ENCODE results near the gene ABHD5.

Gene ABHD5

DNA sequence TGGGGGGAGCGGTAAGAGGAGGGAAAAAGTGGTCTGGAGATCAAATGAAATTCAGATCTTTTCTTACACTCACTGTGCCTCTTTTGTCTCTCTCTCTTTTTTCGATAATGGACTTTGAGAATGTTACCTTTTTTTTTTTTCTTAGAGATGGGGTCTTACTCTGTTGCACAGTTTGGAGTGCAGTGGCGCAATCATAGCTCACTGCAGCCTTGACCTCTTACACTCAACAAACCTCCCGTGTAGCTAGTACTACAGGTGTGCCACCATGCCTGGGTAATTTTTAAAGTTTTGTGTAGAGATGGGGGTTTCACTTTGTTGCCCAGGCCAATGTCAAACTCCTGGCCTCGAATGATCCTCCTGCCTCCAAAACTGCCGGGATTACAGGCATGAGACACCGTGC, 15.6 kb downstream of the ABHD5 start:
- DNase-seq (ENCODE audit: low read depth): no peak
- H3K4me3 ChIP-seq (ENCODE audit: low read length): no peak overlapping the region
- TF ChIP-seq, protein P1, sequence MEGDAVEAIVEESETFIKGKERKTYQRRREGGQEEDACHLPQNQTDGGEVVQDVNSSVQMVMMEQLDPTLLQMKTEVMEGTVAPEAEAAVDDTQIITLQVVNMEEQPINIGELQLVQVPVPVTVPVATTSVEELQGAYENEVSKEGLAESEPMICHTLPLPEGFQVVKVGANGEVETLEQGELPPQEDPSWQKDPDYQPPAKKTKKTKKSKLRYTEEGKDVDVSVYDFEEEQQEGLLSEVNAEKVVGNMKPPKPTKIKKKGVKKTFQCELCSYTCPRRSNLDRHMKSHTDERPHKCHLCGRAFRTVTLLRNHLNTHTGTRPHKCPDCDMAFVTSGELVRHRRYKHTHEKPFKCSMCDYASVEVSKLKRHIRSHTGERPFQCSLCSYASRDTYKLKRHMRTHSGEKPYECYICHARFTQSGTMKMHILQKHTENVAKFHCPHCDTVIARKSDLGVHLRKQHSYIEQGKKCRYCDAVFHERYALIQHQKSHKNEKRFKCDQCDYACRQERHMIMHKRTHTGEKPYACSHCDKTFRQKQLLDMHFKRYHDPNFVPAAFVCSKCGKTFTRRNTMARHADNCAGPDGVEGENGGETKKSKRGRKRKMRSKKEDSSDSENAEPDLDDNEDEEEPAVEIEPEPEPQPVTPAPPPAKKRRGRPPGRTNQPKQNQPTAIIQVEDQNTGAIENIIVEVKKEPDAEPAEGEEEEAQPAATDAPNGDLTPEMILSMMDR (conservative IDR thresholded peaks at IDR 0.05; ENCODE audit: low read depth, low read length): no peak

DNA sequence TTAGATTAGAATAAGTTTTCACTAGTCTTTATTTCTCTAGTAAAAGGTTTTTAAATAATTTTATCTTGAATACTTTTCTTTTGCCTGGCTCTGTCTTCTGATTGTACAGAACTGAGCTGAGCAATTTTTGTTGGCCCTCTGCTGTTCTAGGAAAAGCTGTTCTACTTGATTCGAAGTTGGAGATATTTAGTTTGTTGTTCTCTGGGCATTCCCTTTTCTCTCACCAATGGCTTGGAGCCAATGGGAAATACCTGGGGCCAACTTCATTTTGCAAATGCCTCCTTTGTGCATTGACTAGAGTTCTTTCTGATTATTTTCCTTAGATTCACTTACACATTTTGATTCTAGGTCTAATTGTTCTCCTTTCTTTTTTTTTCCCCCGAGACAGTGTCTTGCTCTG, 16.5 kb downstream of the ABHD5 start:
- DNase-seq (ENCODE audit: low read depth): no peak

DNA sequence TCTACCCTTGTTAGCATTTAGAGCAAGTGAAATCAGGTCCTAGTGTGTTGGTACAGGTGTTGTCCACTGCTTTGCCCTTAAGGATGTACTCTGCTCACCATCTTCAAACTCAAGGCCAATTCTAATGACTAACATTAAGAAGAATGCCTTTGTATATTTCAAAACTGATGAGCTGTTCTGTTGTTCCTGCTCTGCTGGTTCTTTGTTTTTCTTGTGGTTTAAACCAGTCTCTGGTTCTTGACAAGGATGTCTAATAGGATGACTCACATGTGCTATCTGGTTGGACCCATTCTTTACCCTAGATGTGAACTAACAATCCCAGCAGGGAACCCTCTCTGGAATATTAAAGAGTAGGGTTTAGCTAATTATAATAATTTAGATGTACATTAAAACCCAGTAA, 17.3 kb downstream of the ABHD5 start:
- DNase-seq (ENCODE audit: low read depth): no peak
- TF ChIP-seq, protein P1 (conservative IDR thresholded peaks at IDR 0.05; ENCODE audit: low read depth, low read length): no peak
- H3K4me3 ChIP-seq (ENCODE audit: low read length): no peak overlapping the region

More for the DNA sequence above, 16.5 kb downstream of the ABHD5 start:
- TF ChIP-seq, protein P1 (conservative IDR thresholded peaks at IDR 0.05; ENCODE audit: low read depth, low read length): no peak
- H3K4me3 ChIP-seq (ENCODE audit: low read length): no peak overlapping the region

DNA sequence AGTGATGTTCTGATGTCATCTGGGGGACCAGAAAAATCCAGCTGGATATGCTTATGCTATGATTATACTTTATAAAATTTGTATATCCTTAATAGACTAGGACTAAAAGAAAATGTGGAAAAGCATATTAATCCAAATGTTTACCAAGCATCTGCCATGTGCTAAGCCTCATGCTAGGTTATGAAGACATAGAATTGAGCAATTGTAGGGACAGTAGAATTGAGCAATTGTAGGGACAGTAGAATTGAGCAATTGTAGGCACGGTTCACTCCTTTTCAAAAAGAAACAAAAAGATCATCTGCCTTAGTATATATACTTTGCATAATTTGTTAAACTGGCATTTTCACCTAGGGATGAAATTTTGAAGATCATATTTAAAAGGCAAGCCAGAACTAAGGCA, 18.3 kb downstream of the ABHD5 start:
- TF ChIP-seq, protein P1 (conservative IDR thresholded peaks at IDR 0.05; ENCODE audit: low read depth, low read length): no peak
- H3K4me3 ChIP-seq (ENCODE audit: low read length): no peak overlapping the region
- no peak for DNase-seq (ENCODE audit: low read depth)

DNA sequence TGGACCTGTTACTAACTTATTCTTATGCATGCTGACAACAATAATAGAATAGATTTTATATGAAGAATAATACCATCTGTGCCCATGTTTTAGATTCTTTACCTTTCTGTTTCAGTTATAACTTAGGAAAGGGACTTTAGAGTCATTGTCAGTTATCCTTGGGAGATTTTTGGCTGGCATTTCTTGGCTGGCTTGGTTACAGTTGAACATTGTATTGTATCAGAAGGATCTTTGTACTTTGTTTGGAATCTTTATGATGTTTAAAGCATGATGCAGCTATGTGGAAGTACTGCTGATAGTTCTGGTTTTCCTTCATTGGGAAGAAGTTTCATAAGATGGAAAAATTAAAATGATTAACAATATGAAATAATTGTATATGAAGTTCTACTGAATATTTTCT, 19.9 kb downstream of the ABHD5 start:
- TF ChIP-seq, protein P1 (conservative IDR thresholded peaks at IDR 0.05; ENCODE audit: low read depth, low read length): no peak
- H3K4me3 ChIP-seq (ENCODE audit: low read length): no peak overlapping the region
- no peak for DNase-seq (ENCODE audit: low read depth)

DNA sequence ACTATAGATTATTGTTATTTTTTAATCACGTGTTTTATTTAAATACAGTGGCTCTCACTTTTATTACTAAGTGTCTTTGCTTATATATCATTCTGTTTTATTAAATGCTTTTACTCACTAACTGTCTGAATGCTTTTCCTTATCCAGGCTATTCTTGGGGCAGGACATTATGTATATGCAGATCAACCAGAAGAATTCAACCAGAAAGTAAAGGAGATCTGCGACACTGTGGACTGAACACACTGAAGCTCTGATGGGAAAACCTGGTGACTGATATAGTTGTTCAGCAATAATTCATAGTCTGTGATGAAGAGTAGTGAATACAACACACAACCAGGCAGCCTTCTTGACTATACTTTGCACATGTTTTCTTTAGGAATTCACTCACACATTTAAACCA, 27.6 kb downstream of the ABHD5 start:
- H3K4me3 ChIP-seq (ENCODE audit: low read length): no peak overlapping the region
- DNase-seq (ENCODE audit: low read depth): no peak
- TF ChIP-seq, protein P1 (conservative IDR thresholded peaks at IDR 0.05; ENCODE audit: low read depth, low read length): no peak

DNA sequence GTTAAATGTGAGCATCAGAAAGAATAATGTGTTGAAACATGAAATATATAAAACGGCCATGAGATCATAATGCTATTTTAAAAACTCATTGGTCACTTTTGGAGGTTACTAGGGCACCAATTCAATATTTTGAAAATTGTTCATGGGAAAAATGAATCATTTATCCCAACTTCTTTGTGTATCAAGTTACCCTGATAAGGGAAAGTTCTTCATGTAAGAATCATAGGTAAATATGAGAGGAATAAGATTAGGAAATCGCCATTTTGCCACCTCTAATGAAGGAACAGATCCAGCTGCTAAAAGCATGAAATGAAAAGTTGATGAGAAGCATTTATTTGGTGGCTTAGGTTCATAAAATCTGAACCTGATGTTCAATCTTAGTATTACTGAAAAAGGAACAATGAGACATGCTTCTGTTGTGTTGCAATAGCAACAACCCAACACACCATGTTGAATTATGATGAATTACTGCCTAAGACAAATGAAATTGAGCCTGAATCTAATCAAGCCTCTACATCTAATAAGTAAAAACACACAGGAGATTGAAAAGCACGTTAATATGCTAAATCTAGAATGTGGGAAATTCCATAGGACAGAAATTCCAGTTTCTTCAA, 32.5 kb downstream of the ABHD5 start:
- no peak overlapping the region for H3K4me3 ChIP-seq (ENCODE audit: low read length)
- TF ChIP-seq, protein P1 (conservative IDR thresholded peaks at IDR 0.05; ENCODE audit: low read depth, low read length): no peak
- no peak for DNase-seq (ENCODE audit: low read depth)
